ENCODE results near the gene BICD1.

The BICD1 gene

DNA sequence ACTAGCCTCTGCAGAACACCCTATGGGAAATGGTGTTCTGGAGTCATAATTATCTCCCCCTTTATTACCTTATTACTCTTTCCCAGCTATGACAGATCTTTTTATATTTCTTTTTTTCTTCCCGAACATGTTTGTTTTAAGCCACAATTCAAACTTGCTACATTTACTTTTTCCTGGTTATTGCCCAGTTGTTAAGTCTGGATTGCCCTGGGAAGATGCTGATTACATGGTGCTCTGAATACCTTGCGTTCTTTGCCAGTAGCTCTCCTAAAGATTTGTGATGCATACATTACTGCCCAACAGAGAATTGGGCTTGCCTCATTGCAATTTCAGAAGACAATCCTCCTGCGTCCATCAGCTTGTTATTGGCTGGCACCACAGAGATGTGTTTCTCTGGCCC lies 174.5 kb downstream of the BICD1 start:
- no peak for TF ChIP-seq CTCF (IDR thresholded peaks at IDR 0.05; ENCODE audit: insufficient read depth, low read depth, low read length, missing control alignments)
- DNase-seq (ENCODE audit: low read depth) = no peak
- no peak overlapping the region for H3K4me3 ChIP-seq (ENCODE audit: low read length)

- no peak for DNase-seq (ENCODE audit: low read depth)
- TF ChIP-seq CTCF (IDR thresholded peaks at IDR 0.05; ENCODE audit: insufficient read depth, low read depth, low read length, missing control alignments) = no peak
- no peak overlapping the region for H3K4me3 ChIP-seq (ENCODE audit: low read length)
Measured at GRCh38 chr12:32284561-32284960, 177.9 kb downstream of the BICD1 start.

DNA sequence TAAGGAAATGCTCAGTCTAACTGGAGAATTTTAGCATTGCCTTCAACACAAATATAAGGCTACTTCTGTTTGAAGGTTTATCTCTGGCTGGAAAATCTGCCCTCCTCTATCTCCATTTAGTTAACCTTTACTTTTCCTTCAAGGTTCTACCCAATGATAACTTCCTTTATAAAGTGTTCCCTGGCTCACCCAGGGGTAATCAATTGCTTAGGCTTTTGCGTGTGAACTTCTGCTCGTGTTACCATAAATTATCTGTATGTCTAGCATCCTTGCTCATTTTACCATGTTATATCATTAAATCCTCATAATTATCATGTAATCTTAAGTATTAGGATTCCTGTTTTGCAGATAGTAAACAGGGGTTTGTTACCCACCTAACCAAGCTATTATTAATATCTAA lies 178.4 kb downstream of the BICD1 start:
- TF ChIP-seq CTCF (IDR thresholded peaks at IDR 0.05; ENCODE audit: insufficient read depth, low read depth, low read length, missing control alignments) = no peak
- no peak overlapping the region for H3K4me3 ChIP-seq (ENCODE audit: low read length)
- DNase-seq (ENCODE audit: low read depth) = no peak

GRCh38 chr12:32285489-32285888 lies 178.8 kb downstream of the BICD1 start:
- no peak for TF ChIP-seq CTCF (IDR thresholded peaks at IDR 0.05; ENCODE audit: insufficient read depth, low read depth, low read length, missing control alignments)
- H3K4me3 ChIP-seq (ENCODE audit: low read length) = no peak overlapping the region
- no peak for DNase-seq (ENCODE audit: low read depth)

DNA sequence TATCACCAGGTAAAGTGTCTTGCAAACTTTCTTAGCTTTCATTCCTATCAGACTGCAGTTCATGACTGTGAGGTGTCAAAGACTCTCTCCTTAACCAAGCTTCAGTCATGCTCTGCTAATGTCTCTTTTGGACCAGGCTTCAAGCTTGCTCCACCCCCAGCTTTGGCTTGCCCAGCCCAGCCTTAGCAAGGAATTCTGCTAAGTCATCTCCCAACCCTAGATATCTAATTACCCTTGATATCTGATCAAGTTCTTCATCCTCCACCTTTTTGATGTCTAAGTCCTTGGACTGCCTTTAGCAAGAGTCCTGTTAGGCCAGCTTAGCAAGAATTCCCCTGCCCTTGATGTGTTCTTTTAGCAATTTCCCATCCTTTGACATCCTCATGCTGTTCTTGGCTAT lies 183.8 kb downstream of the BICD1 start:
- DNase-seq (ENCODE audit: low read depth) = peak; percentile 72
- no peak overlapping the region for H3K4me3 ChIP-seq (ENCODE audit: low read length)
- no peak for TF ChIP-seq CTCF (IDR thresholded peaks at IDR 0.05; ENCODE audit: insufficient read depth, low read depth, low read length, missing control alignments)

DNA sequence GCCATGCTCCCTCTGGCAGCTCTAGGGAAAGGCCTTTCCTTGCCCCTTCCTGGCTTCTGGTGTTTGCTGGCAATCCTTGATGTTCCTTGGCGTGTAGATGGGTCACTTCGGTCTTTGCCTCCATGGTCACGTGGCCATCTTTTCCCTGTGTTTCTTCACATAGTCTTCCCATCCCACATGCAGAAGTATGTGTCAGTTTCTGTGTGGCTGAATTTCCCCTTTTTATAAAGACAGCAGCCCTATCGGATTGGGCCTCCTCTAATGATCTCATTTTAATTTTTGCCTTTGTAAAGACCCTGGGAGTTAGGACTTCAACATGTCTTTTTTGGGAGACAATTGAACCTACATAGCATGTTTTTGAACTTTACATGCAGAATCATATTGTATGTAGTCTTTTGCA lies 185.5 kb downstream of the BICD1 start:
- H3K4me3 ChIP-seq (ENCODE audit: low read length) = no peak overlapping the region
- DNase-seq (ENCODE audit: low read depth) = no peak
- TF ChIP-seq CTCF (IDR thresholded peaks at IDR 0.05; ENCODE audit: insufficient read depth, low read depth, low read length, missing control alignments) = no peak

GRCh38 chr12:32293808-32294419 lies 187.3 kb downstream of the BICD1 start:
- DNase-seq (ENCODE audit: low read depth) = no peak
- no peak for TF ChIP-seq CTCF (IDR thresholded peaks at IDR 0.05; ENCODE audit: insufficient read depth, low read depth, low read length, missing control alignments)
- H3K4me3 ChIP-seq (ENCODE audit: low read length) = no peak overlapping the region
